ENCODE data around the gene COPG2. TPM values are rescaled to one million over a fixed set of nuclear protein-coding genes. Genes with fewer than 3 reads are reported as not detected.

The COPG2 gene
- total RNA-seq, 2 experiments from 2014 or later: 29.9 to 32.2 TPM

- Histone ChIP-seq H3K27ac (ENCODE audit: low read depth, low read length, poor library complexity, severe bottlenecking) (no peak overlapping the region), H3K36me3 (ENCODE audit: insufficient read depth, low read length) (peaks cover 22% of the 10 kb centered on the region), H3K4me2 (ENCODE audit: low read length) (no peak overlapping the region), H4K20me1 (ENCODE audit: insufficient read depth, low read length) (no peaks in the 10 kb centered on the region), H2AFZ (ENCODE audit: low read length) (no peak overlapping the region), H3K4me1 (ENCODE audit: insufficient read depth, low read length, poor library complexity, severe bottlenecking) (no peaks in the 10 kb centered on the region), H3K79me2 (ENCODE audit: insufficient read depth, low read depth, low read length) (no peaks in the 10 kb centered on the region), H3K9me3 (ENCODE audit: low read length) (no peaks in the 10 kb centered on the region), H3K9me2 (ENCODE audit: insufficient read depth, low read length) (no peaks in the 10 kb centered on the region), H3K4me3 (ENCODE audit: low read depth, low read length, poor library complexity, severe bottlenecking) (no peak overlapping the region)
- intact Hi-C loops (cut with micrococcal nuclease; ENCODE audit: unreplicated experiment): no loop called here
- no TSS peak for BruUV-seq (replicated peaks)
- DNase-seq (ENCODE audit: low spot score): no peak
- ChIA-PET POLR2A (no interaction called here), CTCF (ENCODE audit: unreplicated experiment) (no interaction called here)
- TF ChIP-seq CTCF (conservative IDR thresholded peaks at IDR 0.05; ENCODE audit: low read length) (no peak), EZH2phosphoT487 (IDR thresholded peaks at IDR 0.05; ENCODE audit: borderline replicate concordance, low read depth, low read length) (no peak)
Observed at GRCh38 chr7:130654850-130655249, 13.7 kb downstream of the COPG2 start.

- DNase-seq (ENCODE audit: low spot score): no peak
- H3K4me3 ChIP-seq (ENCODE audit: low read depth, low read length, poor library complexity, severe bottlenecking): no peak overlapping the region
- no TSS peak for BruUV-seq (replicated peaks)
- H3K9me3 ChIP-seq (ENCODE audit: low read length): no peaks in the 10 kb centered on the region
- peaks cover 35% of the 10 kb centered on the region for H3K36me3 ChIP-seq (ENCODE audit: insufficient read depth, low read length)
- H3K9me2 ChIP-seq (ENCODE audit: insufficient read depth, low read length): no peaks in the 10 kb centered on the region
- H3K79me2 ChIP-seq (ENCODE audit: insufficient read depth, low read depth, low read length): no peaks in the 10 kb centered on the region
- H3K4me1 ChIP-seq (ENCODE audit: insufficient read depth, low read length, poor library complexity, severe bottlenecking): no peaks in the 10 kb centered on the region
- no peak for TF ChIP-seq EZH2phosphoT487 (IDR thresholded peaks at IDR 0.05; ENCODE audit: borderline replicate concordance, low read depth, low read length)
- no peak for TF ChIP-seq CTCF (conservative IDR thresholded peaks at IDR 0.05; ENCODE audit: low read length)
- no peak overlapping the region for H3K4me2 ChIP-seq (ENCODE audit: low read length)
- no peak overlapping the region for H2AFZ ChIP-seq (ENCODE audit: low read length)
- intact Hi-C loops (cut with micrococcal nuclease; ENCODE audit: unreplicated experiment): no loop called here
- H3K27ac ChIP-seq (ENCODE audit: low read depth, low read length, poor library complexity, severe bottlenecking): no peak overlapping the region
- no peaks in the 10 kb centered on the region for H4K20me1 ChIP-seq (ENCODE audit: insufficient read depth, low read length)
- CTCF ChIA-PET (ENCODE audit: unreplicated experiment): no interaction called here
- POLR2A ChIA-PET: no interaction called here
Observed at GRCh38 chr7:130650611-130651120, 17.9 kb downstream of the COPG2 start.

DNA sequence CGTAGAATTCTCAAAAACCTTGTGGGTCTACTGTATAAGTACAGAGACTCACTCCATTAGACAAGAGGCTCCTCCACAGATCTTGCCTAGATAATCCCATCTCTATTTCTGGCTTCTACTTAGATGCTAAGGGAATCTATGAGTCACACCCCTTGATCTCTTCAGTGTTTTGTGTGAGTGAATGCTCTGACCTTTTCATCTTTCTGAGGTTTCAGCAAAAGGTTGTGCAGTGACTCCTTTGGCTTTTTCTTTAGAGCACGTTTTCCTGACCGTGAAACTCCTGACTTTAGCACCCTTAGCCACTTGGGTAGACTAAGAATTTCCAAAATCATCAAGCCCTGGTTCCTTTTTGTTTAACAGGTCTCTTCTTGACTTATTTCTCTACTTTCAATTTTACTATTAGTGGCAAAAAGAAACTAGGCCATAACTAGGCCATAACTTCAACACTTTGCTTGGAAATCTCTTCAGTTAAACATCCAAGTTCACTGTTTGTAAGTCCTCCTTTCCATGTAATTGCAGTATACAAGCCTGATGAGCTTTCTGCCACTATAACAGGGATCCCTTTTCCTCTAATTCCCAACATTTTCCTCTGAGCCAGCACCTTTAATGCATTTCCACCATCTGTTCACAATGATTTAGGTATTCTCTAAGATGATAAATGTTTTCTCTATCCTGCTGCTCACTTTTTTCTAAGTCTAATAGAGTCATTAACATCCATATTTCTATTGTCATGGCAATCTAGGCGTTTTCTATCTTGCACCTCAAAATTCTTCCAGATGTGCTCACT is 19.4 kb downstream of the COPG2 start:
- Histone ChIP-seq H3K27ac (ENCODE audit: low read depth, low read length, poor library complexity, severe bottlenecking) (no peak overlapping the region), H2AFZ (ENCODE audit: low read length) (no peak overlapping the region), H3K4me2 (ENCODE audit: low read length) (no peak overlapping the region), H3K79me2 (ENCODE audit: insufficient read depth, low read depth, low read length) (no peaks in the 10 kb centered on the region), H3K4me1 (ENCODE audit: insufficient read depth, low read length, poor library complexity, severe bottlenecking) (no peaks in the 10 kb centered on the region), H3K36me3 (ENCODE audit: insufficient read depth, low read length) (peaks cover 35% of the 10 kb centered on the region), H3K4me3 (ENCODE audit: low read depth, low read length, poor library complexity, severe bottlenecking) (no peak overlapping the region), H3K9me3 (ENCODE audit: low read length) (no peaks in the 10 kb centered on the region), H3K9me2 (ENCODE audit: insufficient read depth, low read length) (no peaks in the 10 kb centered on the region), H4K20me1 (ENCODE audit: insufficient read depth, low read length) (no peaks in the 10 kb centered on the region)
- ChIA-PET POLR2A (no interaction called here), CTCF (ENCODE audit: unreplicated experiment) (no interaction called here)
- intact Hi-C loops (cut with micrococcal nuclease; ENCODE audit: unreplicated experiment): no loop called here
- BruUV-seq (replicated peaks): no TSS peak
- no peak for DNase-seq (ENCODE audit: low spot score)
- no peak for TF ChIP-seq EZH2phosphoT487 (IDR thresholded peaks at IDR 0.05; ENCODE audit: borderline replicate concordance, low read depth, low read length)
- TF ChIP-seq CTCF (conservative IDR thresholded peaks at IDR 0.05; ENCODE audit: low read length): no peak

Measured in OCI-LY7 (cell line).